HG02852 (cell line): Measurements from ENCODE around the gene PLEKHG5.
"Not testable (repeated sequence)": the region's sequence is repeated elsewhere in the genome, so short reads cannot be mapped to it uniquely, and the experiment has no call there.

Experiments used
- ATAC-seq: cut with Tn5 transposase; IDR thresholded peaks from one replicate; pipeline ENCODE4 v1.9.1; 2021; ENCODE audit warnings: mild to moderate bottlenecking, moderate library complexity; ENCODE audit not compliant: unreplicated experiment

PLEKHG5 gene

GRCh38 chr1:6447016-6447817 is 44.2 kb downstream of the PLEKHG5 start:
- ATAC-seq = no peak

GRCh38 chr1:6446665-6447015 is 44.8 kb downstream of the PLEKHG5 start:
- ATAC-seq = no peak

GRCh38 chr1:6445929-6446328 is 45.5 kb downstream of the PLEKHG5 start:
- not testable (repeated sequence) for ATAC-seq

- no peak for ATAC-seq
Observed at GRCh38 chr1:6445062-6445763, 46.3 kb downstream of the PLEKHG5 start.

- ATAC-seq = no peak
Observed at GRCh38 chr1:6444377-6444776, 47.1 kb downstream of the PLEKHG5 start.

- ATAC-seq = no peak
Observed at GRCh38 chr1:6443339-6444115, 47.9 kb downstream of the PLEKHG5 start.

- ATAC-seq = no peak
Observed at GRCh38 chr1:6441586-6441985, 49.9 kb downstream of the PLEKHG5 start.

GRCh38 chr1:6440198-6441126 is 51.0 kb downstream of the PLEKHG5 start:
- ATAC-seq = no peak

- ATAC-seq = no peak
Observed at GRCh38 chr1:6438047-6438525, 53.4 kb downstream of the PLEKHG5 start.

- not testable (repeated sequence) for ATAC-seq
Observed at GRCh38 chr1:6437012-6437700, 54.3 kb downstream of the PLEKHG5 start.

- not testable (repeated sequence) for ATAC-seq
Observed at GRCh38 chr1:6436277-6436676, 55.2 kb downstream of the PLEKHG5 start.

GRCh38 chr1:6435547-6435946 is 55.9 kb downstream of the PLEKHG5 start:
- no peak for ATAC-seq

- ATAC-seq = no peak
Observed at GRCh38 chr1:6435129-6435528, 56.3 kb downstream of the PLEKHG5 start.

GRCh38 chr1:6434186-6434585 is 57.3 kb downstream of the PLEKHG5 start:
- no peak for ATAC-seq

GRCh38 chr1:6431645-6432579 is 59.6 kb downstream of the PLEKHG5 start:
- not testable (repeated sequence) for ATAC-seq

- ATAC-seq = not testable (repeated sequence)
Observed at GRCh38 chr1:6429660-6430411, 61.6 kb downstream of the PLEKHG5 start.

GRCh38 chr1:6428453-6428852 is 63.0 kb downstream of the PLEKHG5 start:
- not testable (repeated sequence) for ATAC-seq
